Measurements from ENCODE around the gene GNPDA1.
A peak's percentile ranks its signal among the peaks of the same experiment; 100 is the strongest.

Gene GNPDA1

DNA sequence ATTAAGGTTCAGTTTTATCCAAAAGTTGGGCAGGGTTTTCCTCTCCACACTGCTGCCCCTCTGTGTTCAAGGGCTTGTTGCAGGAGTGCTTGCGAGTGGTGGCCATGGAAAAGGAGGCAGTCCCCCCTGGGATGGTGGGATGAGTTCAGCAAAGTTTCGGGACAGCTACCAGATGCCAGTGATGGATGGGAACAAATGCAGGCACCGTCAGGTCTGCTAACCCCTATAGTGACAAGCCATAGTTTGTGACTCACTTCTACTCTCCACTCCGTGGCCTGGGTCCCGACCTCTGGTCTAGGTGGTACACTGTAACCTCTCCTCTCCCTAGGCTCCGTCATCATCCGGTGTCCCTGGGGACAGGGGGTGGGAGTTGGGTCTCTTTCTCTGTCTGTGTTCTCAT, 47.8 kb downstream of the GNPDA1 start:
- DNase-seq = no peak
- no peak for TF ChIP-seq POLR2A (IDR thresholded peaks at IDR 0.05; ENCODE audit: low read length)
- no peak for TF ChIP-seq GATA1 (IDR thresholded peaks at IDR 0.05; ENCODE audit: low read depth, low read length)

DNA sequence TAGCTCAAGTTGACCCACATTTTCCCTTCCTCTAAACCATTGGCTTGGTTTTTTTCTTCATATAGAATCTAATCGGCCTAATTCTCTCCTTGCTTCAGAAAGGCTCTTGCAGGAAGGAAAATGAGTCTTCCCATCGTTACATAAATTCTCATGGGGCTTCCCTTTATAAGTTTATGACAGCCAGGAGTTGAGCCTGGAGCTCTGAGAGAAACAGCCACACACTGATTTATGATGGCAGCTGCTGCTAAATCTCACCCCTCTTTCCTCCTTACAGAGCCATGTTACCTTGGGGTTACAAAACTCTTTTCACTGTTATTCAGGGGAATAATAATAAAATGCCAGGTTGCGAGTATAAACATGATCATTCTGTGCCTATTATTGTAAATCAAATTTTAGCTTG, 49.1 kb downstream of the GNPDA1 start:
- TF ChIP-seq GATA1 (IDR thresholded peaks at IDR 0.05; ENCODE audit: low read depth, low read length) = no peak
- no peak for TF ChIP-seq POLR2A (IDR thresholded peaks at IDR 0.05; ENCODE audit: low read length)
- DNase-seq = no peak

DNA sequence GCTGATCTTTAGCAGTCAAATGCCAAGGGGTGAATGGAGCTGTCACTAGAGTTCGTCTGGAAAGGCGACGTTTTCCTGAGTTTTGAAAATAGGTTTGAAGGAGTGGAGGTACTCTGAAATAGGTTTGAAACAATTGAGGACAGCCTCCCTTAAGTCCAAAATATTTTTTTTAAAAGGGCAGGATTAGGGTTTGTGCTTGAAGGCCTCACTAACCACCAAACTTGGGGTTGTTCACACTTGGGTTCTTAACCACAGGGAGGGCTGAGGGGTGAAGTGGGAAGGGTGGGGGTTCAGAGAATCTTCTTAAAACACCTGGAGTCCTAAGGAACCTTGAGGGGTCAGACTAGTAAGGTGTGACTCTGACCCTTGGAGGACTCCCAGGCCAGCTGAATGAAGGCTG, 51.4 kb downstream of the GNPDA1 start:
- DNase-seq = no peak
- no peak for TF ChIP-seq GATA1 (IDR thresholded peaks at IDR 0.05; ENCODE audit: low read depth, low read length)
- TF ChIP-seq POLR2A (IDR thresholded peaks at IDR 0.05; ENCODE audit: low read length) = no peak

DNA sequence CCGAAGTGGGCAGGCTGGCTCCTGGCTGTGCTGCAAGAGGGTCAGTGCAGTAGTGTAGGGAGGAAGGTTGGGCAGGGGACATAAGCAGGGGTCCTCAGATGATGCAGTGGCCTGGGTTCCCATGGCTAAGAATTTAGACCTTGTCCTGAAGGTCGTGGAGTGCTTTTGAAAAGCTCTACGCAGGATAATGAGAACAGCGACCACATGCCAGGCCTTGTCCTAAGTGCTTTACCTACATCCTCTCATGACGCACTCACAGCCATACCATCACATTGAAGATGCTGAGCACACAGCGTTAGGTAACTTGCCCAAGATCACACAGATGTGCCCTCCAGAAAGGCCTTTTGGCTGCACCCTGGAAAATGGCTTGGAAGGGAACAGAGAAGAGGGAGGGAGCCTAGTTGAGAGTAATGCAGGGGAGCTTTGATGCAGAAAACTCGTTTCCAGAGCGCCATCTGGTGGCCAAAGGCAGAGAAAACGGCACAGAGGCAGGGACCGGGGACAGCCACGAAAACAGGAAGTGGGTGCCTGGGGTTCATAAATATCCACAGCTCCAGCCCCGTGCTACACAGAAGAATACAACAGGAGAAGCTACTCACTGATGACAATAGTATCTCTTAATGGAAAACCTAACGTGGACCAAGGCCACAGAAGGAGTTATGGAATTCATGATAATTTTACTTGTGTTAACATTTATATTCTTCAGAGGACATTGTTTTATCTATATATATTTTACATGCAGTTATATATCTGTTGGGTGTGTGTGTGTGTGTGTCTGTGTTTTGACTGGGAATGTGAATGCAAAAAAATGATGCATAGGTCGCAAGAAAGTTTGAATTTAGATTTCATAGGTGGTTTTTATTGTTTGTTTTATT, 52.1 kb downstream of the GNPDA1 start:
- TF ChIP-seq GATA1 (IDR thresholded peaks at IDR 0.05; ENCODE audit: low read depth, low read length) (no peak), POLR2A (IDR thresholded peaks at IDR 0.05; ENCODE audit: low read length) (no peak)
- DNase-seq = peak; percentile 85 to 92

DNA sequence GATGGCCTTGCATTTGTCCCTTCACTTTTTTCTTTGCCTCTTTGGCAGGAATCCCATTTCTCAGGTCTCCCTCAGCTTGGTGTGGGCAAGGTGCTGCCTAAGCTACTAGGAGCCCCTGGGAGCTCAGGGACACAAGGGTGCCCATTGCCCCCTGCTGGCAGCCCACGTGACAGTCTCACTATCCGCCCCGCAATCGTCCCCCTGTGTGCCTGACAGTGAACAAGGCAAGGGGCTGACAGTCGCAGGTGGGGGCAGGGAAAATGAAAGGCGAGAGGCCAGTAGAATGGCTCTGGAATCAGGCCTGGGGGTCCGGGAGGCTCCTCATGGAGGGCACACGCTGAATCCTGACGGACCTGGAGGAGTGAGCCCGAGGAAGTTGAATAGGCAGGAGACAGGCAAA, 52.8 kb downstream of the GNPDA1 start:
- DNase-seq = peak; percentile 20 to 36
- TF ChIP-seq POLR2A (IDR thresholded peaks at IDR 0.05; ENCODE audit: low read length) (no peak), GATA1 (IDR thresholded peaks at IDR 0.05; ENCODE audit: low read depth, low read length) (no peak)

DNA sequence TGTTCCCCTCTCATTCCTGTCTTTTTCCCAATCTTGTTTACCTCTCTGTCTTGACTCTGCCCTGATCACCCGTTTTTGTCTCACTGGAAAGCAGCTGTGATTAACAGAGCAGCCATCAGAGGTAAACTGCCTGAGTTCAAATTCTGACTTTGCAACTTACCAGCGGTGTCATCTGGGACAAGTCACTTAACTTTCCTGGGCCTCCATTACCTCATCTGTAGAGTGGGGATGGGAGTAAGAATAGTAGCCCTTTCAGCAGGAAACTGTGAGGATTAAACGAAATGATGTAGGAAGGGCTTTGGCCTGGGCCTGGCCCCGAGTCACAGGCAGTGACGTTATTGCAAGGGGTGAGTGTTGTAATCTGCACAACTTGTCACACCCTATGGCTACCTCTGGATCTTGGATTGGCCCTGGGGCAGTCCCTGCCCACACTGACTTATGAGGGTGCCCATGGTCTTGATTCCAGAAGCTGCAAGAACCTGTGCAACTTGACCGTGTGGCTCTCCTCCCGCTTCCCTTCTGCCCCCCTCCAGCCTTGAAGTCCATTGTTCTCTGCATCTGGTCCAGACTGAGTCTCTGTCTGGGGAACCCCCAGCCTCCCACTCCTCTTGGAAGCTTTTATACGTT, 54.2 kb downstream of the GNPDA1 start:
- DNase-seq = peak in 1 of 2 experiments; percentile 32
- TF ChIP-seq POLR2A (IDR thresholded peaks at IDR 0.05; ENCODE audit: low read length) = no peak
- no peak for TF ChIP-seq GATA1 (IDR thresholded peaks at IDR 0.05; ENCODE audit: low read depth, low read length)

DNA sequence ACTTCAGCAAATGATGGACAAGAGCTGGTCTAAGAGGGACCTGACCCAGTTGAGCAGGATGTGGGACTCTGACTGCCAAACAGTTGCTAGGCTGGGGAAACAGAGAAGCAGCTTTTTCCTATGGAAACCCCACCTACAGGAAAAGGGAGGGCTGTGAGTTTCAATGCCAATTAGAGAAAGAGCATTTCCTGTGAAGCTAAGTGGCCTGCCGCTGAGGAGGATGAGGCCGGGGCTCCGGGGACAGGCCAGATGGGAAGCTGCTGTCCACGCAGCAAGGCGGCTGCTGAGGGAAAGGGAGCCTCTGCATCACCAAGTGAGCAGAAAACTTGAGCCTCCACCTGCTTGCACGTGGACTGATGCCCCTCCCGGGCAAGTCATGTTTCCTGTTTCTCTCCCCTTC, 54.7 kb downstream of the GNPDA1 start, which contains the start of gene PCDH12:
PCDH12 (minus strand) TSS at position 90 of the 400 bp plus-strand sequence. CDS start 351 bp downstream, outside the sequence.
- DNase-seq = no peak
- TF ChIP-seq GATA1 (IDR thresholded peaks at IDR 0.05; ENCODE audit: low read depth, low read length) = no peak
- no peak for TF ChIP-seq POLR2A (IDR thresholded peaks at IDR 0.05; ENCODE audit: low read length)

DNA sequence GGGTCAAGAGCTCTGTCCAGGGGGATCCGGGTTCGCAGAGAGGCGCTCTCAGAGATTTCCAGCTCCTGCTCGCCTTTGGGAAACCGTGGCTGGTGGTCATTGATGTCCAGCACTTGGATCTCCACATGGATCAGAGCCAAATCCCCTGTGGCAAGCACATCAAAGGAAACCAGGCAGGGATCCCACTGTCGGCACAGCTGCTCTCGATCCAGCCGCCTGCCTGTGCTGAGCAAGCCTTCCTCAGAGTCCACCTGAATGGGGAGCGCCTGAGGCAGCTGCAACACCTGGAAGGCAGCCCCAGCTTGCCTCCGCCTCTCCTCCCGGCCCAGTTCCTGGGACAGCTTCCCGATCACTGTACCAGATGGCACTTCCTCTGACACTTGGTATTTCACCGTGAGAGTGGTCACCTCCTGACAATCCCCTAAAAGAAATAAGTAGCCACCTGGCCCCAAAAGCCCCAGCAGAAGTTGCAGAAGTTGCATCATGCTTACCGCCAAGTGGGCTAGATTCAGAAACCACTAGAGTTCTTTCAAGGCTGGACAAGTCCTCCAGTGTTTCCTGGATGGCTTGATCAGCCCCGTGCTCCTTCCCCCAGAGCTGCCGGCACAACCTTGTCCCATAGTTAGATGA, 55.3 kb downstream of the GNPDA1 start:
- peak in 1 of 2 experiments; percentile 12 for DNase-seq
- TF ChIP-seq POLR2A (IDR thresholded peaks at IDR 0.05; ENCODE audit: low read length) = no peak
- no peak for TF ChIP-seq GATA1 (IDR thresholded peaks at IDR 0.05; ENCODE audit: low read depth, low read length)

DNA sequence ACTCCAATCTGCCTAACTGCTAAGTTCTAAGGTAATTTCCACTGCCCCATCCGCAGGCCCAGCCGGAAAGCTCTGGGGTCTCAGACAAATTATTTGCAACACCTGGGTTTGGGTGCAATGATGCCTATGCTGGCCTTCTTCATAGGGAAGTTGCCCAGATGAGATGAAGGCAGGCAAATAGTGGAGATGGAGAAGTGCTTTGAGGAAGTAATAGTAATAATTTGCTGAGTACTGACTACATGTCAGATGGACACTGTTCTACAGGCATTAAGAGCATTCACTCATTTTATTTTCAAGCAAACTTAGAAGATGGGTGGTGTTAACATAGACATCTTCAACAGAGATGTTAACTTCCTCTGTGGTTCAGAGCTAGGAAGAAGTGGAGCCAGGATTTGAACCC, 58.6 kb downstream of the GNPDA1 start:
- no peak for DNase-seq
- TF ChIP-seq POLR2A (IDR thresholded peaks at IDR 0.05; ENCODE audit: low read length) (no peak), GATA1 (IDR thresholded peaks at IDR 0.05; ENCODE audit: low read depth, low read length) (no peak)

DNA sequence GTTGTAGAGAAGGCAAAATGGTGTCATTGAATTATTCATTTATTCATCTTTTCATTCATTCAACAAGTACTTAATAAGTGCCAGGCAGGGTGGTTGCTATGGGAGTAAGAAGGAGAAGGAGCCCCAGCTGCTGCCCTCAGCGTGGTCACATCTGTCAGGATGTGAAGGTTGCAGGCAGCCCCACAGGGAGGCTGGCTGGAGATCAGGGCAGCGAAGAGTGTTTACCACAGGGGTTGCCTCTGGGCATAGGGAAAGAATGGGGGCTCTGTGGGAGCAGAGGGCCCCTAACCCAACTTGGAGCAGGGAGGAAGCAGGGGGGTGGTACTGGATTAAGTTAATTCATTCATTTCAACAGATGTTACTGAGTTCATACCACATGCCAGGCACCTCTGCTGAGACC, 60.8 kb downstream of the GNPDA1 start:
- TF ChIP-seq GATA1 (IDR thresholded peaks at IDR 0.05; ENCODE audit: low read depth, low read length) (no peak), POLR2A (IDR thresholded peaks at IDR 0.05; ENCODE audit: low read length) (no peak)
- DNase-seq = no peak

DNA sequence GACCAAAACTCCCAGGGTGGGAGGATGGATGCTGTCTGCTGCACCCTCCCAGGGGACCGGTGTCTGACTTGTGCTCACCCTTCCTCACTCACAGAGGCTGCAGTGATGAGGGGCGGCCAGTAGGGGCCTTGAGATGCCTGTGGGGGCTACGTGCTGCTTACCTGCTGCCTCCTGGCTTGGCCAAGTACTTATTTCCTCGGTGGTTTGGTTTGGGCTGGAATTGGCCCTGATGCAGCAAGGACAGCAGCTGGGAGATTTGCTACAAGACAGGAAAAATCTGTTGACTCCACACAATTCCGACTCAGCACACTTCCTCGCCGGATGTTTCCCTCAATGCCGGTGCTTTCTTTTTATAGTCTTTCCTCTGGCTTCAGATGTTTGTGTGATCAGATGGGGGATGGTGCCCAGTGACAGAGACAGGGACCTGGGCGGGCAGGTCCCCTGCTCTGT, 61.5 kb downstream of the GNPDA1 start:
- no peak for TF ChIP-seq POLR2A (IDR thresholded peaks at IDR 0.05; ENCODE audit: low read length)
- TF ChIP-seq GATA1 (IDR thresholded peaks at IDR 0.05; ENCODE audit: low read depth, low read length) = no peak
- DNase-seq = no peak

Measured in erythroblast (primary cell).